GM20431 (cell line): ENCODE results near the gene IQSEC3.
"Not testable (repeated sequence)": the region's sequence is repeated elsewhere in the genome, so short reads cannot be mapped to it uniquely, and the experiment has no call there.

Source experiments
- in situ Hi-C: fragments of 300-500 bp; cut with MseI, MboI; formaldehyde crosslinking; loops from one replicate; pipeline ENCODE4 v1.15.0; 2020; ENCODE audit warnings: low sequenced_read_pairs; ENCODE audit not compliant: unreplicated experiment

The IQSEC3 gene

GRCh38 chr12:208813-209212 lies 142.2 kb downstream of the IQSEC3 start:
- in situ Hi-C loops = no loop called here

- in situ Hi-C loops = no loop called here
Measured at GRCh38 chr12:209246-209645, 142.7 kb downstream of the IQSEC3 start.

- in situ Hi-C loops = no loop called here
Measured at GRCh38 chr12:209851-210250, 143.3 kb downstream of the IQSEC3 start.

DNA sequence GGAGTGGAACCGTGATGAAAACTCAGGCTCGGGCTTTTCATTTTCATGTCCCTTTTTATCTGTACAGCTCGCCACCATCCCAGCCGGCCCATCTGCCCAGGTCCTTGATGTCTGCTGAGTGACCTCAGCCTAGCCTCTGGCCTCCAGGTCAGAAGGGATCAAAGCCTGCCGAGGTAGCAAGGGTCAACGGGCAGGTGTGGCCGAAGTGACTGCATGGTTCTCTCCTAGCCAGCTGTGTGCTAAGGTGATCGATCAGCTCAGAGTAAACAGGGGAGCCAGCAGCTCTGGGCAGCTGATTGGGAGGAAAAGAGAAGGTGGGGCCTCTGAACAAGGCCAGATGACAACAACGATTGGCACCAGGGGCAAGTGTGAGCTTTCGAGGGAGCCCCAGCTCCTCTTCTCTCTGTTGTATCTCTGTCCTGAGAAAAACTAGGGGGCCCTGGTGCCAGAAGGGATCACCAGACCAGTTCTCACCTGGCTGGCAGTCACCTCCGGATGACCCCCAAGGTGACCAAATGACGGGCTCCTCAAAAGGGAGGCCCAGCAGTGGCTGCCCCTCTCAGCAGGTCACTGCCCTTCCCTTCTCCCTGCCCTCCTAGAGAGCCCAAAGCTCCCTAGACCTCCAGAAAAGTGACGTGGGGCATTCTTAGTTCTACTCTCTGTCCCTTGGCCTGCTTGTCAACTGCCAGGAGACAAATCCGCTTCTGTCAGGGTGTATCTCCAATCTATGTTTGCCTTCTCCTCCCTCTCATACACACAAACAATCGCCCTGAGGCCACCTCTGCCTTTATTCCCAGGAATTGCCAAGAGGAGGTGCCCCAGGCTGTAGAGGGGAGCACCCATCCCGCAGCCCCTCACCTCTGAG lies 143.9 kb downstream of the IQSEC3 start:
- in situ Hi-C loops = no loop called here

DNA sequence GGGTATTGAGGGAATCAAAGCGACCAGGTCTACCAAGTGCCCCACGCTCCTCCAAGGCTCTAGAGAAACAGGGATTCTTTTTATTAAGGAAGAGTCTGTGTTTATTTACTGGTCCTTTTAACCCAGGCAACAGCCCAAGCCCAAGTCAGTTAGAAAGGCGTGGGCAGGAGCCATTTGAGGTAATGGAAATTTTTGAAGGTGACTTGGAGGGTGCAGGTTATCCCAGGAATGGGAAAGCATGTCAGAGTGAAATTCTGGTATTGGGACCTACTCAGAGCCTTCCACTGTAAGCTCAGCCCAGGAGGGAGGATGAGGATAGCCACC lies 144.5 kb downstream of the IQSEC3 start:
- in situ Hi-C loops = no loop called here

- in situ Hi-C loops = no loop called here
Measured at GRCh38 chr12:211639-212414, 145.3 kb downstream of the IQSEC3 start.

DNA sequence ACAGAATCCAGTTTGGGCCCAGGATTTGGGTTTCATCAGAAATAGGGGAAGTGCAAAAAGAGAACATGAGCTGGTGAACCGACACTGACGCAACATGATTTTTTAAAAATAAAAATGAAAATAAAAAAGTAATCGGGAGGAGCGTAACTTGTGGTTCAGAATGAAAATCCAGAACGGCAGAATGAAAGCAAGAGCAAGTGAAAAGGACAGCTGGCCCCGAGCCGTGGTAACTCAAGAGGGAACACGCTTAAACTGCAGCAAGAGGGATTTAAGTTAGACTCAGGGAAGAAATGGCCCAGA lies 145.8 kb downstream of the IQSEC3 start:
- in situ Hi-C loops = no loop called here

- in situ Hi-C loops = no loop called here
Measured at GRCh38 chr12:212715-213526, 146.4 kb downstream of the IQSEC3 start.

- in situ Hi-C loops = no loop called here
Measured at GRCh38 chr12:213527-213932, 147.0 kb downstream of the IQSEC3 start.

- in situ Hi-C loops = no loop called here
Measured at GRCh38 chr12:214003-214741, 147.6 kb downstream of the IQSEC3 start, which contains the start of gene SLC6A12. SLC6A12 (minus strand) TSS chr12:214157; CDS start chr12:209986, 4,171 bp downstream.

GRCh38 chr12:215116-215515 lies 148.5 kb downstream of the IQSEC3 start:
- in situ Hi-C loops = no loop called here

- in situ Hi-C loops = not testable (repeated sequence)
Measured at GRCh38 chr12:217029-217428, 150.5 kb downstream of the IQSEC3 start.

DNA sequence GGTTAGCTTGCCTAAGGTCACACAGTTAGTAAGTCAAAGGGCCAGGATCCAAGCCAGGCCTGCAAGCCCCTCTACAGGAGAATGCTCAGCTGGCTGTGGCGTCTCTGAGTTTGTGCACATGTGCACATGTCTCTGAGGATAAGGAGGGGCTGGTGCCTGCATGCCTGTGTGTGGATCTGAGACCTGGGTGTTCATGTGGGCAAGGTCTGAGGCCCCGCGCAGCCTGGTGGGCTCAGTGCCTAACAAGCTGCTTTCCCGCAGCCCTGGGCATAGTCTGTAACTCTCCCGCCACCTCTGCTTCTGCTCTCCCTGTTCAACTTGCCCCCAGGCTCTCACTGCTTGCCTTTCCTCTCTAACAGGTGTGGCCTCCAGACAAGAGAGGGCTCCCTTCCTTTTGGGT lies 151.7 kb downstream of the IQSEC3 start:
- in situ Hi-C loops = no loop called here

DNA sequence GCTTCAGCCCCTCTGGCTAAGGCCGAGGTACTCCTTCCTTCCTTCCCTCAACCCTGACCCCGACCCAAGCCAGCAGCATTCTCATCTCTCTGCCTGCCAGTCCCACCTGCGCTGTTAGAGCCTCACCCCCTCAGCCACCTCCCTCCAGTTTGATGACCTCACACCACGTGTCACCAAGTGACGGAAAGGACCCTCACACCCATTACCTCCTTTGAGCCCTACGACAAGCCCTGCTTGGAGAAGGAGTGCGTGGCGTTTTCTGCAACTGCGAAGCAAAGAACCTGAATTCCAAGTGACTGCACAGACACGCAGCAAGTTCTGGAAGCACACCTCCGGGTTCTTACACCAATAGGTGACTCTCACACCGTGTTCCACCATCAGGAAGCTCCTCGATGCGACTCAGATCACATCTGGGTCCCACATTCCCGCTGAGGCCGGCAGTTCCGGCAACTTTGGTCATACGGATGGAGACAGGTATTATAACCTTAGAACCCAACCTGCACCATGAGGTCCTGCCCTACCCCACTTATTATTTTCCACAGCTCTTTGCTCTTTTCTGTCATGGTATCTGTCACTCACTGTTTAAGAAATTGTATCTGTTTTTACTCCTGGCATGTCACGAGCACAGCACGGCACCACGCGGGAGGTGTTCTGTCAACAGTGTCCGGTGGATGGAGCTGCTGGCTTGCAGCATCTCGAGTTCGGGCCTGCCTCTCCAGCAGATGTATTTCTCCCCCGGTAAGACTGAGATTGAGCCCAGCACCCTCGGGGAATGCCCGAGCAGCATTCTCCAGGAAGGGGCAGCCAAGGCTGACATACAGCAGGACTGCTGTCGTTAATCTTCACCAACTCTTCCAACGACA lies 152.4 kb downstream of the IQSEC3 start:
- in situ Hi-C loops = no loop called here

DNA sequence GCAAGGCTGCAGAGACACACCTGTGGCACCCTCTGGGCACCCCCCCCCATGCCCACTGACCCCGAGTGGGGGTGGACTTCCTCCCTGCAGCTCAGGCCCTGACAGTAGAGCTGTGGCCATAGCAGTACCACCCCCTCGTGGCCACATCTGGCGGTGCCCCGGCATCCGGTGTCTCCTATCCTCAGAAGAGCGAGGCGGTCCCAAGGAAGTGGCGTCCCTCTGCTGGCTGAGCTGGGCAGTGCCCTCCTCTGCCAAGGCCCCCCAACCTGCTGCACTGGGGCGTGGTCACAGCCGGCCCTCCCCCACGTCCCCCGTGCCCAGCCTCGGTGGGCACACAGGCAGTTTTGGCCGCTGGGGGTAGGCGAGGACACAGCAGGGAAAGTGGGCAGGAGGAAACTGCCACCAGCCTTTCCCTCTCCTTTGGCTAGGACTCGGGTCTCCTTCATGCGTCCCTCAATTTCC lies 153.4 kb downstream of the IQSEC3 start:
- in situ Hi-C loops = no loop called here

GRCh38 chr12:220491-220890 lies 153.9 kb downstream of the IQSEC3 start:
- in situ Hi-C loops = no loop called here

- in situ Hi-C loops = no loop called here
Measured at GRCh38 chr12:220946-221550, 154.5 kb downstream of the IQSEC3 start.

DNA sequence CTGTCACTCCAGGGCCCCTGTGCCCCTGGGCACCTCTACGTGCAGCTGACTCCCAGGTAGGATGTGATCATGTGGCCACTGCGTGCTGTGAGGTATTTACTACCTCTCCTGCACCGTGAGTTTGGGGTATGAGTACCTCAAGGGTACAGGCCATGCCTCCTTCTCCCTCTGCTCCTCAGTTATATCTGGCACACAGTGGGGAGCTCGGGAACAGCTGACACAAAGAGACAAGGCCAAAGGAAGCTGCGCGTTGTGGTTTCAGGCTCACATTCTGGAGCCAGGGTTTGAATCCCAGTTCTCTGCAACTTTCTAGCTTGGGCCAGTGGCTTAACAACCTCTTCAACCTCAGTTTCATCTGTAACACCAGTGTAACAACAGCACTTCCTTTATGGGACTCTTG lies 155.2 kb downstream of the IQSEC3 start:
- in situ Hi-C loops = no loop called here

DNA sequence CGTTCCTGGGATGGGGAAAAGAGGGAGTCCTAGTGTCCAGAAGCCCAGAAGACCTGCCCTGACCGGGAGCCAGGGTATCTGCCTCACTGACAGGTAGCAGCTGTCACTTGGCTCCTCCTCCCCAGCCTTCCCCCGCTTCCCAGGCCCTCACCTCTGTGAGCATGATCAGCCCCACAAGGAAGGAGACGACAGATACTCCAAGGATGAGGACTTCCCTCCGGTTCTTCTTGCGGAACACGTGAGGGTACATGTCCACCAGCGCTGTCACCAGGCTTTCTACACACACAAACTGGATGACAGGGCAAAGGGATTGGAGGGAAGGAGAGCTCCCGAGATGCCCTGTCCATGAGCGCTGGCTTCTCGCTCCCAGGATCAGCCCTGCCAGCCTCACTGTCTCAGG lies 157.3 kb downstream of the IQSEC3 start:
- in situ Hi-C loops = no loop called here
